Measurements from ENCODE around the gene TUBA4A. TPM values are rescaled to one million over a fixed set of nuclear protein-coding genes. Genes with fewer than 3 reads are reported as not detected.

The TUBA4A gene
- total RNA-seq, 2 experiments from 2014 or later = 183 to 185 TPM

DNA sequence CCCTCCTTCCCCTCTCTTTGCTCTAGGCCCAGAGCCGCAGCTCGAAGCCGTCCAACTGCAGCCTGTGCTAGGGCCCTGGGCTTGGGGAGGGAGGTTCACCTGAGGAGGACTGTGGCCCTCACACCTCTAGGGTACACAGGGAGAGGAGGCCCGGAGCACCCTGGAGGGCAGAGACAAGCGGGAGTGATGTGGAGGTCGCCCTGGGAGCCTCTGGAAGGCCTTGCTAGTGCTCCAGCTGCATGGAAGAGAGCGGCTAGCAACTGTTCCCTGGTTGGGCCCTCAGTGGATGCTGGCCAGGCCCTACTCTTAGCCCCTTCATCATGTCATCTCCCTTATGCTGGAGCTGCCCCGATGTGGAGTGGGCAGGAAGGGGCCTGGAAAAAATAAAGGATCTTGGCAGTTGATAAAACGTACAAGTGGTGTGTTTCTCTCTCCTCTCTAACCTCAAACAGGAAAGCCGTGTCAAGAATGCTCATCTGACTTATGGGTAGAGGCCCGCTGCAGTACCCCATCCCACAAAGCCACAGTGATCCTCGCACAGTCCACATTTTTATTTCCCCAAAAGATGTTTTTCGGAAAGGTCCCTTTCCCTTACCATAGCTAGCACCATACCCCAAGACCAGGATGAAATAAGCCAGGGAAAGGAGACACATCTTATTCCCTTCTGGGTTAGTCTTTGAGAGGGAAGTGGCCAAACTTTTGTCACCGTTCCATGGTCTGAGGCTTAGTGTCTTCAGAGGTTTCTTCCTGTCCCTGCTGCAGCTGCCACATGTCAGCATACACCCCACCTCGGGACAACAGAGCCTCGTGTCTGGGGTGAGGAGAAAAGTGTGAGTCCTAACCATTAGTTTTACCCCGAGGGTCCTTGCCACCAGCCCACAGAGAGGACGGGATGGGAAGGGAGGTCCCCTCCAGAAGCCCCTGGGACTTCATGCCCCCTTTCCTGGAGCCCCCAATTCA is 44.2 kb downstream of the TUBA4A start:
- DNase-seq (peak in 2 of 14 experiments; percentile 9 to 11), ATAC-seq (ENCODE audit: poor library complexity) (no peak)
- Mint-ChIP-seq H3K27me3 (no peaks in the 10 kb centered on the region), H3K27ac (peak overlapping the region; percentile 93), H3K9me3 (no peaks in the 10 kb centered on the region), H3K4me1 (ENCODE audit: low read depth) (peaks cover 47% of the 10 kb centered on the region), H3K4me3 (peak overlapping the region; percentile 90), H3K36me3 (ENCODE audit: low read depth) (peaks cover 26% of the 10 kb centered on the region)
- Histone ChIP-seq H3K27ac (ENCODE audit: low read depth in 1 of 2, low read length in 2 of 2) (peak overlapping the region in 1 of 2 donors; percentile 28), H3K4me1 (ENCODE audit: insufficient read depth, low read length) (peaks cover 53% of the 10 kb centered on the region), H3K36me3 (ENCODE audit: insufficient read depth, low read length) (peaks cover 21% of the 10 kb centered on the region), H3K27me3 (ENCODE audit: control insufficient read depth in 1 of 2, insufficient read depth in 2 of 2, low read length in 2 of 2) (no peaks in the 10 kb centered on the region), H3K9me3 (ENCODE audit: control insufficient read depth in 1 of 2, insufficient read depth in 1 of 2, low read length in 2 of 2) (no peaks in the 10 kb centered on the region), H3K4me3 (ENCODE audit: low read length) (no peak overlapping the region)
- TF ChIP-seq, protein P1, sequence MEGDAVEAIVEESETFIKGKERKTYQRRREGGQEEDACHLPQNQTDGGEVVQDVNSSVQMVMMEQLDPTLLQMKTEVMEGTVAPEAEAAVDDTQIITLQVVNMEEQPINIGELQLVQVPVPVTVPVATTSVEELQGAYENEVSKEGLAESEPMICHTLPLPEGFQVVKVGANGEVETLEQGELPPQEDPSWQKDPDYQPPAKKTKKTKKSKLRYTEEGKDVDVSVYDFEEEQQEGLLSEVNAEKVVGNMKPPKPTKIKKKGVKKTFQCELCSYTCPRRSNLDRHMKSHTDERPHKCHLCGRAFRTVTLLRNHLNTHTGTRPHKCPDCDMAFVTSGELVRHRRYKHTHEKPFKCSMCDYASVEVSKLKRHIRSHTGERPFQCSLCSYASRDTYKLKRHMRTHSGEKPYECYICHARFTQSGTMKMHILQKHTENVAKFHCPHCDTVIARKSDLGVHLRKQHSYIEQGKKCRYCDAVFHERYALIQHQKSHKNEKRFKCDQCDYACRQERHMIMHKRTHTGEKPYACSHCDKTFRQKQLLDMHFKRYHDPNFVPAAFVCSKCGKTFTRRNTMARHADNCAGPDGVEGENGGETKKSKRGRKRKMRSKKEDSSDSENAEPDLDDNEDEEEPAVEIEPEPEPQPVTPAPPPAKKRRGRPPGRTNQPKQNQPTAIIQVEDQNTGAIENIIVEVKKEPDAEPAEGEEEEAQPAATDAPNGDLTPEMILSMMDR (IDR thresholded peaks at IDR 0.05) = no peak
- ChIA-PET CTCF (interaction anchor here (1.3 to 4.2 kb wide), 2 partner anchors 50 to 85 kb away, joined by 6 to 32 read pairs; partner anchors contain the start of gene NHEJ1), POLR2A (interaction anchor here (0.7 to 4.8 kb wide), 4 partner anchors 34 to 50 kb away, joined by 3 to 139 read pairs (median 6); partner anchors contain the start of genes CNPPD1, GLB1L, RETREG2 and STK16)
- intact Hi-C loops (cut with DNase I, micrococcal nuclease) = loop anchor here in 1 of 2 experiments (5.0 to 10.0 kb wide), 3 partner anchors 152 to 335 kb away; partner anchors contain the start of genes CHPF, DNPEP and TMEM198

DNA sequence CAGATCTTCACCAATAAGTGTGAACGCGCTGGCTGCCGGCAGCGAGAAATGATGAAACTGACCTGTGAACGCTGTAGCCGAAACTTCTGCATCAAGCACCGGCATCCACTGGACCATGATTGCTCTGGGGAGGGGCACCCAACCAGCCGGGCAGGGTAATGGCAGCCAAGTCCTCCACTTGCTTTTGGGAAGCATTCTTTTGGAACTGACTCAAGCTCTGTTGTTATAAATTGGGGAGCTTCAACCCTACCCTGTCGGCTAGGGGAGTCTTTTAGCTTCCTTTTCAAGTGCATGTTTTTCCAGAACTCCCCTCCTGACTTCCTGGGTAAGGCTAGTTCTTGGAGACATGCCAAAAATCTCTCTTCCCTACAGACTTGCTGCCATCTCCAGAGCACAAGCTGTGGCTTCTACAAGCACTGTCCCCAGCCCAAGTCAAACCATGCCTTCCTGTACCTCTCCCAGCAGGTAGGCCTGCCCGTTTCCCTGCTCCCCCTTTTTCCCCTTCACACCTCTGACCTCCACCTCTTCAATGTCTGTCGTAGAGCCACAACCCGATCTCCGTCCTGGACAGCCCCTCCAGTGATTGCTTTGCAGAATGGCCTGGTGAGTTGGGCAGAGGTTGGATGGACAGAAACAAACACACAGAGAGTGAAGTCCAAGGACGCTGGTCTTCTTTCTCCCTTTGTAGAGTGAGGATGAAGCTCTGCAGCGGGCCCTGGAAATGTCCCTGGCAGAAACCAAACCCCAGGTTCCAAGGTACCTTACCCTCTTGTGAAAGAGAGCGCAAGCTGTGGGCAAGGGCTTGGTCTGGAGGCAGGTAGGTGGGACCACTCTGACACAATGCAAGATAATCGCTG is 45.6 kb downstream of the TUBA4A start:
- Mint-ChIP-seq H3K27me3 (no peaks in the 10 kb centered on the region), H3K4me1 (ENCODE audit: low read depth) (peaks cover 47% of the 10 kb centered on the region), H3K4me3 (peak overlapping the region; percentile 90), H3K36me3 (ENCODE audit: low read depth) (peaks cover 26% of the 10 kb centered on the region), H3K9me3 (no peaks in the 10 kb centered on the region), H3K27ac (peak overlapping the region; percentile 93)
- intact Hi-C loops (cut with DNase I, micrococcal nuclease) = loop anchor here in 1 of 2 experiments (10.0 kb wide), 2 partner anchors 177 to 337 kb away; partner anchors contain the start of genes CHPF, DNPEP and TMEM198
- Histone ChIP-seq H3K27me3 (ENCODE audit: control insufficient read depth in 1 of 2, insufficient read depth in 2 of 2, low read length in 2 of 2) (no peaks in the 10 kb centered on the region), H3K27ac (ENCODE audit: low read depth in 1 of 2, low read length in 2 of 2) (no peak overlapping the region), H3K9me3 (ENCODE audit: control insufficient read depth in 1 of 2, insufficient read depth in 1 of 2, low read length in 2 of 2) (no peaks in the 10 kb centered on the region), H3K36me3 (ENCODE audit: insufficient read depth, low read length) (peaks cover 21% of the 10 kb centered on the region), H3K4me3 (ENCODE audit: low read length) (no peak overlapping the region), H3K4me1 (ENCODE audit: insufficient read depth, low read length) (peaks cover 53% of the 10 kb centered on the region)
- peak in 1 of 14 experiments; percentile 8 for DNase-seq
- CTCF ChIA-PET = interaction anchor here (1.3 to 4.2 kb wide), 3 partner anchors 48 to 87 kb away, joined by 6 to 32 read pairs (median 17); partner anchors contain the start of gene NHEJ1
- TF ChIP-seq, protein P1 (IDR thresholded peaks at IDR 0.05) = no peak
- no peak for ATAC-seq (ENCODE audit: poor library complexity)
- POLR2A ChIA-PET = interaction anchor here (0.7 to 4.8 kb wide), 5 partner anchors 10 to 49 kb away, joined by 3 to 139 read pairs (median 6); partner anchors contain the start of genes ABCB6, CNPPD1, GLB1L and RETREG2
